HepG2 (cell line): Measurements from ENCODE around the gene ARHGEF38. TPM values are rescaled to one million over a fixed set of nuclear protein-coding genes. Genes with fewer than 3 reads are reported as not detected.
A peak's percentile ranks its signal among the peaks of the same experiment; 100 is the strongest.

Experiments
- ATAC-seq: fragments of 200-7000 bp; cut with Tn5 transposase; 3 replicates; pipeline ENCODE4 v1.9.1; 2020; ENCODE audit warnings: mild to moderate bottlenecking, moderate library complexity
- BruUV-seq: library from RNA; stranded (reverse); fragments of 400-500 nt; replicated peaks from 2 replicates; lab custom pipeline; 2021; lab: Mats Ljungman, UMichigan
- CTCF ChIA-PET: fragments of 300-600 bp; formaldehyde crosslinking; extraction: SDS; loops from one replicate; lab custom pipeline; 2021; ENCODE audit warnings: low total read pairs, inconsistent platforms, low intra/inter-chr PET ratio; lab: Yijun Ruan, JAX
- POLR2A ChIA-PET: fragments of 350-600 bp; sonication (Branson Sonifier 250); formaldehyde crosslinking; loops from one replicate; lab custom pipeline; 2020; ENCODE audit warnings: antibody characterized with exemption, inconsistent platforms; lab: Yijun Ruan, JAX
- DNase-seq: peaks from one replicate; pipeline ENCODE4 v3.0.0-alpha.2; 2015; ENCODE audit warnings: low spot score
- FAIRE-seq: peaks from 3 replicates; lab custom pipeline; 2011; peaks lifted over from hg19 to GRCh38; lab: Jason Lieb, UNC
- H2AFZ ChIP-seq: one replicate; pipeline ENCODE4 v1.6.1; 2011; ENCODE audit warnings: low read length, inconsistent platforms
- H3K27ac ChIP-seq: fragments of 300-600 bp; 3 replicates; pipeline ENCODE4 v1.8.0; 2011; ENCODE audit warnings: mixed run types, mild to moderate bottlenecking, mixed read lengths, low read length, inconsistent platforms; ENCODE audit not compliant: insufficient read depth; ENCODE audit errors: extremely low read length
- H3K27me3 ChIP-seq, 2 experiments: fragments of 200-600 bp in 1 of 2; 2 replicates in 1 of 2; 3 replicates in 1 of 2; pipeline versions ENCODE4 v1.6.0 to v1.8.0; 2011; ENCODE audit warnings: low read length in 2 of 2, mild to moderate bottlenecking in 2 of 2, moderate library complexity in 2 of 2, inconsistent platforms in 1 of 2; ENCODE audit not compliant: insufficient read depth in 2 of 2, control insufficient read depth in 1 of 2
- H3K36me3 ChIP-seq, 2 experiments: fragments of 200-600 bp in 1 of 2; replicated peaks in 1 of 2; 2 replicates in 1 of 2; 3 replicates in 1 of 2; pipeline versions ENCODE4 v1.5.1 to v1.8.0; 2011; ENCODE audit warnings: low read length in 2 of 2, inconsistent platforms in 1 of 2; ENCODE audit not compliant: insufficient read depth in 2 of 2, control insufficient read depth in 1 of 2
- H3K4me1 ChIP-seq: 2 replicates; pipeline ENCODE4 v1.5.1; 2012; ENCODE audit warnings: low read length, inconsistent platforms; ENCODE audit not compliant: insufficient read depth
- H3K4me2 ChIP-seq: 2 replicates; pipeline ENCODE4 v1.6.0; 2011; ENCODE audit warnings: low read depth, low read length, inconsistent platforms
- H3K4me3 ChIP-seq, 3 experiments: fragments of 200-600 bp in 1 of 3; sonication (generic), shearing (Covaris generic) in 1 of 3; replicated peaks in 1 of 3; 2 replicates each; pipeline ENCODE4 v1.5.1; 2011 to 2016; ENCODE audit warnings: low read length in 3 of 3, inconsistent platforms in 2 of 3, low read depth in 2 of 3, mild to moderate bottlenecking in 2 of 3, control low read depth in 1 of 3, mixed read lengths in 1 of 3; ENCODE audit not compliant: insufficient read depth in 1 of 3
- H3K79me2 ChIP-seq: one replicate; pipeline ENCODE4 v1.6.1; 2011; ENCODE audit warnings: low read length, inconsistent platforms; ENCODE audit not compliant: insufficient read depth
- H3K9ac ChIP-seq: 2 replicates; pipeline ENCODE4 v1.6.0; 2011; ENCODE audit warnings: mild to moderate bottlenecking, low read depth, low read length, inconsistent platforms; ENCODE audit not compliant: insufficient read depth
- H3K9me3 ChIP-seq: 2 replicates; pipeline ENCODE4 v1.5.1; 2012; ENCODE audit warnings: mild to moderate bottlenecking, low read length
- H4K20me1 ChIP-seq: 2 replicates; pipeline ENCODE4 v1.6.0; 2011; ENCODE audit warnings: inconsistent platforms, mild to moderate bottlenecking, low read length, moderate library complexity; ENCODE audit not compliant: insufficient read depth
- ATF1 ChIP-seq: IDR thresholded peaks from 2 replicates; pipeline ENCODE4 v1.6.1; 2016; ENCODE audit warnings: mild to moderate bottlenecking, control low read depth
- FOXP1 ChIP-seq, 2 experiments: fragments of 450-650 bp in 1 of 2; IDR thresholded peaks; 2 replicates each; pipeline ENCODE4 v1.6.1; 2017 to 2018; ENCODE audit warnings: antibody characterized with exemption in 1 of 2
- JARID2 ChIP-seq: sonication (generic); formaldehyde crosslinking; IDR thresholded peaks from 2 replicates; pipeline ENCODE4 v1.8.1; 2023; ENCODE audit warnings: missing genetic modification reagents, inconsistent platforms; ENCODE audit not compliant: insufficient replicate concordance
- PHF20 ChIP-seq: sonication (generic); formaldehyde crosslinking; IDR thresholded peaks from 2 replicates; pipeline ENCODE4 v1.5.0; 2020; ENCODE audit warnings: mild to moderate bottlenecking, missing genetic modification reagents
- RFXANK ChIP-seq: IDR thresholded peaks from 2 replicates; pipeline ENCODE4 v1.6.1; 2016
- THYN1 ChIP-seq: sonication (generic); formaldehyde crosslinking; IDR thresholded peaks from 2 replicates; pipeline ENCODE4 v1.8.1; 2023; ENCODE audit warnings: low read depth, mild to moderate bottlenecking, moderate library complexity, missing genetic modification reagents, borderline replicate concordance
- ZBTB3 ChIP-seq: sonication (generic); formaldehyde crosslinking; IDR thresholded peaks from 2 replicates; pipeline ENCODE4 v1.4.0; 2020; ENCODE audit warnings: low read depth, mild to moderate bottlenecking, moderate library complexity, missing genetic modification reagents, borderline replicate concordance
- ZNF180 ChIP-seq: sonication (generic); formaldehyde crosslinking; IDR thresholded peaks from 2 replicates; pipeline ENCODE4 v1.4.0; 2020; ENCODE audit warnings: low read depth, missing genetic modification reagents, borderline replicate concordance
- ZNF235 ChIP-seq: sonication (generic); formaldehyde crosslinking; IDR thresholded peaks from 2 replicates; pipeline ENCODE4 v1.8.1; 2023; ENCODE audit warnings: mild to moderate bottlenecking, missing genetic modification reagents, borderline replicate concordance
- ZNF501 ChIP-seq: sonication (generic); formaldehyde crosslinking; IDR thresholded peaks from 2 replicates; pipeline ENCODE4 v1.5.1; 2020; ENCODE audit warnings: mild to moderate bottlenecking, moderate library complexity, missing genetic modification reagents
- ZNF510 ChIP-seq: sonication (generic); formaldehyde crosslinking; IDR thresholded peaks from 2 replicates; pipeline ENCODE4 v1.4.0; 2020; ENCODE audit warnings: low read depth, mild to moderate bottlenecking, missing genetic modification reagents
- WGBS: methylation state at CpG from one replicate; pipeline ENCODE4 v1.1.6; 2017; ENCODE audit warnings: low lambda C conversion rate; 5-methylcytosine and 5-hydroxymethylcytosine counted together
- in situ Hi-C: cut with HindIII; loops from 2 replicates; pipeline ENCODE4 v1.10.0; 2017; ENCODE audit warnings: low pct_unique_long_range_greater_than_20kb; ENCODE audit not compliant: extremely low pct_ligation_motif_present
- intact Hi-C: fragments of 100-400 bp; cut with micrococcal nuclease; formaldehyde crosslinking; loops from one replicate; pipeline ENCODE4 v1.10.0; 2022; ENCODE audit not compliant: unreplicated experiment
- polyA plus RNA-seq, 8 experiments: library from polyadenylated mRNA; depleted of rRNA in 3 of 8; stranded (reverse) in 7 of 8; unstranded in 1 of 8; fragments of >200 nt; fragmentation: Illumina TruSeq in 4 of 8; extraction: Trizol in 4 of 8; gene quantifications; 2 replicates each; pipeline versions ENCODE4 v1.2.1 to v1.2.3, GENCODE V29; 2011 to 2016; ENCODE audit warnings: low read depth in 4 of 8, missing spikeins in 1 of 8, mixed read lengths in 1 of 8; ENCODE audit not compliant: insufficient read depth in 1 of 8
- total RNA-seq, 5 experiments: library from RNA; depleted of rRNA; stranded (reverse); fragments of >200 nt; fragmentation: Illumina TruSeq; extraction: Trizol; gene quantifications; 2 replicates each; pipeline ENCODE4 v1.2.3, GENCODE V29; 2016; ENCODE audit warnings: low read depth in 1 of 5
- TF ChIP-seq, protein P1 (sequence below): sonication (generic); formaldehyde crosslinking; IDR thresholded peaks from one replicate; pipeline ENCODE4 v1.5.1; 2020; ENCODE audit warnings: mild to moderate bottlenecking, missing genetic modification reagents; ENCODE audit errors: not compliant biosample characterization

ARHGEF38 gene
- total and polyA plus RNA-seq, 2 of the 13 experiments (the other 11 are each of a cell fraction or from before 2014, with no cell fraction given), result not detected

GRCh38 chr4:105596684-105597083, 44.3 kb downstream of the ARHGEF38 start:
- CTCF ChIA-PET, result no interaction called here
- Histone ChIP-seq H3K9ac (no peak overlapping the region), H3K4me1 (peaks cover 9% of the 10 kb centered on the region), H3K79me2 (no peaks in the 10 kb centered on the region), H3K27ac (no peak overlapping the region), H3K9me3 (no peaks in the 10 kb centered on the region), H4K20me1 (no peaks in the 10 kb centered on the region), H3K36me3 (no peaks in the 10 kb centered on the region), H3K27me3 (no peaks in the 10 kb centered on the region), H3K4me2 (no peak overlapping the region), H2AFZ (no peak overlapping the region), H3K4me3 (no peak overlapping the region)
- intact Hi-C loops (no loop called here), in situ Hi-C loops (no loop called here)
- FAIRE-seq, result no peak
- WGBS, result 21% methylated on average over 6 of the region's 6 CpGs
- no peak for TF ChIP-seq RFXANK
- no peak for TF ChIP-seq FOXP1 (IDR thresholded peaks at IDR 0.05)
- TF ChIP-seq FOXP1 (CRISPR knock-in tag; IDR thresholded peaks at IDR 0.05), result no peak
- no peak for TF ChIP-seq THYN1 (CRISPR knock-in tag)
- no peak for TF ChIP-seq ATF1 (CRISPR knock-in tag)
- TF ChIP-seq ZNF501 (CRISPR knock-in tag), result no peak
- no peak for TF ChIP-seq JARID2
- TF ChIP-seq PHF20 (CRISPR knock-in tag), result no peak
- no peak for TF ChIP-seq ZNF180 (CRISPR knock-in tag)
- TF ChIP-seq, protein P1, sequence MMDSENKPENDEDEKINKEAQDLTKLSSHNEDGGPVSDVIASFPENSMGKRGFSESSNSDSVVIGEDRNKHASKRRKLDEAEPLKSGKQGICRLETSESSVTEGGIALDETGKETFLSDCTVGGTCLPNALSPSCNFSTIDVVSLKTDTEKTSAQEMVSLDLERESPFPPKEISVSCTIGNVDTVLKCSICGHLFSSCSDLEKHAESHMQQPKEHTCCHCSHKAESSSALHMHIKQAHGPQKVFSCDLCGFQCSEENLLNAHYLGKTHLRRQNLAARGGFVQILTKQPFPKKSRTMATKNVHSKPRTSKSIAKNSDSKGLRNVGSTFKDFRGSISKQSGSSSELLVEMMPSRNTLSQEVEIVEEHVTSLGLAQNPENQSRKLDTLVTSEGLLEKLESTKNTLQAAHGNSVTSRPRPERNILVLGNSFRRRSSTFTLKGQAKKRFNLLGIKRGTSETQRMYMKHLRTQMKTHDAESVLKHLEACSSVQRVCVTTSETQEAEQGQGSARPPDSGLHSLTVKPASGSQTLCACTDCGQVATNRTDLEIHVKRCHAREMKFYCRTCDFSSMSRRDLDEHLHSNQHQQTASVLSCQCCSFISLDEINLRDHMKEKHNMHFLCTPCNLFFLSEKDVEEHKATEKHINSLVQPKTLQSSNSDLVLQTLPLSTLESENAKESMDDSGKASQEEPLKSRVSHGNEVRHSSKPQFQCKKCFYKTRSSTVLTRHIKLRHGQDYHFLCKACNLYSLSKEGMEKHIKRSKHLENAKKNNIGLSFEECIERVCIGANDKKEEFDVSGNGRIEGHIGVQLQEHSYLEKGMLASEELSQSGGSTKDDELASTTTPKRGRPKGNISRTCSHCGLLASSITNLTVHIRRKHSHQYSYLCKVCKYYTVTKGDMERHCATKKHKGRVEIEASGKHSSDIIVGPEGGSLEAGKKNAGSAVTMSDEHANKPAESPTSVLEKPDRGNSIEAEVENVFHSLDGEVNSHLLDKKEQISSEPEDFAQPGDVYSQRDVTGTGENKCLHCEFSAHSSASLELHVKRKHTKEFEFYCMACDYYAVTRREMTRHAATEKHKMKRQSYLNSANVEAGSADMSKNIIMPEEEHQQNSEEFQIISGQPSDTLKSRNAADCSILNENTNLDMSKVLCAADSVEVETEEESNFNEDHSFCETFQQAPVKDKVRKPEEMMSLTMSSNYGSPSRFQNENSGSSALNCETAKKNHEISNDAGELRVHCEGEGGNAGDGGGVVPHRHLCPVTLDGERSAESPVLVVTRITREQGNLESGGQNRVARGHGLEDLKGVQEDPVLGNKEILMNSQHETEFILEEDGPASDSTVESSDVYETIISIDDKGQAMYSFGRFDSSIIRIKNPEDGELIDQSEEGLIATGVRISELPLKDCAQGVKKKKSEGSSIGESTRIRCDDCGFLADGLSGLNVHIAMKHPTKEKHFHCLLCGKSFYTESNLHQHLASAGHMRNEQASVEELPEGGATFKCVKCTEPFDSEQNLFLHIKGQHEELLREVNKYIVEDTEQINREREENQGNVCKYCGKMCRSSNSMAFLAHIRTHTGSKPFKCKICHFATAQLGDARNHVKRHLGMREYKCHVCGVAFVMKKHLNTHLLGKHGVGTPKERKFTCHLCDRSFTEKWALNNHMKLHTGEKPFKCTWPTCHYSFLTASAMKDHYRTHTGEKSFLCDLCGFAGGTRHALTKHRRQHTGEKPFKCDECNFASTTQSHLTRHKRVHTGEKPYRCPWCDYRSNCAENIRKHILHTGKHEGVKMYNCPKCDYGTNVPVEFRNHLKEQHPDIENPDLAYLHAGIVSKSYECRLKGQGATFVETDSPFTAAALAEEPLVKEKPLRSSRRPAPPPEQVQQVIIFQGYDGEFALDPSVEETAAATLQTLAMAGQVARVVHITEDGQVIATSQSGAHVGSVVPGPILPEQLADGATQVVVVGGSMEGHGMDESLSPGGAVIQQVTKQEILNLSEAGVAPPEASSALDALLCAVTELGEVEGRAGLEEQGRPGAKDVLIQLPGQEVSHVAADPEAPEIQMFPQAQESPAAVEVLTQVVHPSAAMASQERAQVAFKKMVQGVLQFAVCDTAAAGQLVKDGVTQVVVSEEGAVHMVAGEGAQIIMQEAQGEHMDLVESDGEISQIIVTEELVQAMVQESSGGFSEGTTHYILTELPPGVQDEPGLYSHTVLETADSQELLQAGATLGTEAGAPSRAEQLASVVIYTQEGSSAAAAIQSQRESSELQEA (CRISPR knock-in tag), result no peak
- no peak for TF ChIP-seq ZNF510 (CRISPR knock-in tag)
- TF ChIP-seq ZNF235 (CRISPR knock-in tag), result no peak
- no peak for TF ChIP-seq ZBTB3 (CRISPR knock-in tag)
- no peak for DNase-seq
- POLR2A ChIA-PET, result no interaction called here
- peak; percentile 62; the same call in 2 of the 3 replicates for ATAC-seq
- BruUV-seq, result no TSS peak
